Transverse colon (tissue), 3 donors: ENCODE data around the gene HS3ST5.

Source experiments
- CTCF ChIP-seq, 5 experiments: fragments of 200-600 bp in 3 of 5; fragments of 450-650 bp in 2 of 5; sonication (generic) in 3 of 5; IDR thresholded peaks; 1 replicate in 2 of 5; 2 replicates in 3 of 5; pipeline ENCODE4 v1.5.1; 2016 to 2017; ENCODE audit warnings: antibody characterized with exemption in 5 of 5, inconsistent platforms in 3 of 5, mild to moderate bottlenecking in 2 of 5, moderate library complexity in 1 of 5
- POLR2A ChIP-seq: fragments of 450-650 bp; IDR thresholded peaks from one replicate; pipeline ENCODE4 v1.6.1; 2016; ENCODE audit warnings: antibody characterized with exemption, mild to moderate bottlenecking, moderate library complexity

DNA sequence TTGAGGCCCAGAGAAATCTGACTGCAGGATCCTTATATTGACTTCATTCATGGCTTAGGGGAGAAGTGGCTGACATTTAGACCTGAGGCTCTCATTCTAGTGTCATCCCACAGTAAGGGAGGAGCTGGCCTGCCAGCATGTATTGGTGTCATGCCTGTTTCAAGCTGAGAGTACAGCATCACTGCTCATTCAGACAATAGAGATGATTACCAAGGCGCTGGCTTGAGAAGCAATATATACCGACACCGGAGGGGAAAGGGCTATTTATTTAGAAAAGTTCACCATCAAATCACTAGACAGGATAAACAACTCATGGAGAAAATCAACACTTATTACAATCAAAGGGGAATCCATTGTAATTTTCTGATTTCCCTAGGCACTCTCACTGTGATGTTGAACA lies 287.5 kb downstream of the HS3ST5 start:
- no peak for TF ChIP-seq CTCF (IDR thresholded peaks at IDR 0.05)
- TF ChIP-seq POLR2A, result no peak
